HG03442 (cell line): ENCODE data around the gene GORAB.

Experiments used
- ATAC-seq: cut with Tn5 transposase; IDR thresholded peaks from one replicate; pipeline ENCODE4 v1.9.1; 2021; ENCODE audit warnings: mild to moderate bottlenecking, moderate library complexity; ENCODE audit not compliant: unreplicated experiment

Gene GORAB

DNA sequence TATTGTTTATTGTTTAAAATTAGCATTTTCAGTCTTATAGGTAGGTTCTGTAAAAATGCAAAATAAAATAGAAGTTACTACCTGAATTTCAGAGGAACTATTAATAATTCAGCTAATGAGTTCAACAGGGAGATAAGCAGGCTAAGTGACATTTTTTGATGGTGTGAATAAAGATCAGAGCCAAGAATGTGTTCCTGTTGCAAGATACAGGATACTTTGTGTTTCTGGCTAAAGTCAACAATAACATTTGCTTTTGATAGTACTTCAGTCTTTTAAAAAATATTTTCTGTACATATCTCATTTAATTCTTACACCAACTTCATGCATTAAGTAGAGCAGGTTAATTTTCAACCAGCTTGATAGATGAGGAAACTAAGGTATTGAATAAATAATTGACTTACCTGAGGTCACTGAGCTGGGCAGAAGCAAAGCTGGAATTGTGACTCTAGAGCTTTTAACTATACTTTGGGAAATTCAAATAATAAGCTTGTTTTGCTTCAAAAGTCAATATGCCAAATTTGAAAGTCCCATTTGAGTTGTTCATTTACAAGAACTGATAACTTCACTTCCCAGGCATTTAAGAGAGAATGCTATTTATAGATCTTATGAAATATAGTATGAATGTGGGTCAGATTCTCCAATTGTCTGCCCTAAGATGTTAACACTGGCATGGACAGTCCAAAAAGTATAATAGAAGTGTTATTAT, 6.0 kb downstream of the GORAB start:
- no peak for ATAC-seq

GRCh38 chr1:170538687-170539086, 6.7 kb downstream of the GORAB start:
- no peak for ATAC-seq

- ATAC-seq, result no peak
Measured at GRCh38 chr1:170539154-170539553, 7.2 kb downstream of the GORAB start.

- no peak for ATAC-seq
Measured at GRCh38 chr1:170544624-170545023, 12.7 kb downstream of the GORAB start.

- ATAC-seq, result no peak
Measured at GRCh38 chr1:170545476-170545875, 13.5 kb downstream of the GORAB start.

DNA sequence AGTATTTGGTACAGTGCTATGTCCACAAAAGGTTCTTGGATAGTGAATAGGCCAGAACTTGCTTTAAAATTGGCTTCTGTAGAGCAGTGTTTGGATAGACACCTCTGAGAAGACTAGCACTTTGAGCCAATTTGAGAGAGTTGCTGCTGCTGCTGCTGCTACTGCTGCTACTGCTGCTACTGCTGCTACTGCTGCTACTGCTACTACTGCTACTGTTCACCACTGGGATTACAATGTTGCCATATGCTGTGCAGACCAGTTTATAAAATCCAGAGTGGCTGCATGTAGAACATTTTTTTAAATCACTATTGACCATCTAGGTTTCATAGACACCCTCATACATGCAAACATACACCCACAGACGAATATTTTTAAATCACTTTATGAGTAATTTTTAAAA, 15.3 kb downstream of the GORAB start:
- ATAC-seq, result no peak

GRCh38 chr1:170548497-170548896, 16.5 kb downstream of the GORAB start:
- ATAC-seq, result no peak

- no peak for ATAC-seq
Measured at GRCh38 chr1:170555370-170555769, 23.4 kb downstream of the GORAB start.

GRCh38 chr1:170556917-170557316, 25.0 kb downstream of the GORAB start:
- no peak for ATAC-seq

- ATAC-seq, result no peak
Measured at GRCh38 chr1:170558731-170559130, 26.8 kb downstream of the GORAB start.

DNA sequence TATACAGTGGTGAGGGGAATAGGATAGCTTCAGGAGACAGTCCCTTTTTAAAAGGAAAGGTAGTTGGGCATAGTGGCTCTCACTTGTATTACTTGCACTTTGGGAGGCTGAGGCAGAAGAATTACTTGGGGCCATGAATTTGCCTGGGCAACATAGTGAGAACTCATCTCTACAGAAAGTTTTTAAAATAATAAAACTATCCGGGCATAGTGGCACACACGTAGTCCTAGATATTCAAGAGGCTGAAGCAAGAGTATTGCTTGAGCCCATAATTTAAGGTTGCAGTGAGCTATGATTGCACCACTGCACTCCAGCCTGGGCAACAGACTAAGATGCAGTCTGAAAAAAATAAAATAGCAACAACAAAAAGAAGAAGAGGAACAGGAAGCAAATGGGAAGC, 27.2 kb downstream of the GORAB start:
- ATAC-seq, result no peak

GRCh38 chr1:170560681-170561285, 28.8 kb downstream of the GORAB start:
- ATAC-seq, result no peak

DNA sequence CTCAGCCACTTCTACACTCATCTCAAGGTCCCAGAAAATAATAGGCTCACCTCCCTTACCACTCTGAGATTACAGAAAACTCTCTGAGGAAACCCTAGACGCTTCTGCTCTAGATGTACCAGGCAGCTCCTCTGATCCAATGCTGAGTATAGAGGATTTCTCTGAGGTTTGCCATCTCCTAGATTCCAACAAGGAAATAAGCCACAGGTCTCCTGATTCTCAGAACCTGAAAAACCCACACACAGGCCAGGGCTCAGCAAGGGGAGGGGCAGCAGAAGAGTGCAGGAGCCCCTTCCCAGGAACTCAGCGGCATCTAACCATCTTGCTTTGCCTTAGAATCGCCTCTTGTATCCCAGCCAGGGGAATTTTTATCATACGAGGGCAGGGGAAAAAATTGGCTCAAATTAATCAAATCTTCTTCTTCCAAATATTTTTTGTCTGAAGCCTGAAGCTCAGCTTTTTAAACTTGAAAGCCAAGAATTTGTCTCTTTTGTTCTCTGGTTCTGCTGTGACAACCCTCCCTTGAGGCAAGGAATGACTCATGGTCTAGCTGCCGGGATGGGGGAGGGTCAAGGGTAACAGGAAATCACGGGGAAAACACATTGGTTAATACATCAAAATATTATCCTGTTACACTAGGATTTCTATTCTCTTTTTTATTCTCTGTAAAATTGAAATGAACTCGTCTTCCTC, 30.8 kb downstream of the GORAB start:
- peak; percentile 85 for ATAC-seq

DNA sequence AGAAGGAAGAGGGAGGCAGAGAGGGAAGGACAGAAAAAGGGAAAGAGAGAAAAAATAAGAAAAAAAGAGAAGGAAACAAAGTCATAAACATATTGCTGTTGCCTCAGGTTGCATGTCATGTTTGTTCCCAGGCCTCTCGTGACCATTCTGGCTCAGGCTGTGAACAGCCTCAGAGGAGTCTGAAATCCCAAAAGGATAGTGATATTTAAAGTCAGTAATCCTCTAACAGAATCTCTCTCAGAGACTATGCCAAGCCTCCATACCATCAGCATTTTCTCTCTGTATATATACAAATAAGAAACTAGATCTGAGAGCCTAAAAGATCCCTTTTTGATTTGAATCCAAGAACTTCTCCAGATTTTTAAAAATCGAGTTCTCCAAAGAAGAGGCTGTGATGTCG, 35.2 kb downstream of the GORAB start:
- ATAC-seq, result no peak

DNA sequence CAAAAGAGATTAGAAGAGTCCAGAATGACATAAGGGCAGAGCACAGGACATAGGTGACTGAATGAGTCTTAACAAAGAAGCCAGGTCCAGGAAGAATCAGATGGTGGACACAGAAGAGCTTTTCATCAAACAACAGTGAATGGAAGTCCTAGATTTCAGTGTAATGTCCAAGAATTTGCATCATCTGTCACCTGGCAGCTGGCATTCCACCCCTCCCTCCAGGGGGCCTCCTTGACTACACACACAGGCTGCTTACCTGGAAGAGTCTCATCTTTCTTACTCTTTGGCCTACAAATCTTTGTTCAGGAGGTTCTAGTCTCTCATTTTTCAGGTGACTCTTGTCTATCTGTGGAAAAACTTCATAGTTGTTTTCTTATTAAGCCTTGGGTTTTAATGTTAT, 36.2 kb downstream of the GORAB start:
- no peak for ATAC-seq

DNA sequence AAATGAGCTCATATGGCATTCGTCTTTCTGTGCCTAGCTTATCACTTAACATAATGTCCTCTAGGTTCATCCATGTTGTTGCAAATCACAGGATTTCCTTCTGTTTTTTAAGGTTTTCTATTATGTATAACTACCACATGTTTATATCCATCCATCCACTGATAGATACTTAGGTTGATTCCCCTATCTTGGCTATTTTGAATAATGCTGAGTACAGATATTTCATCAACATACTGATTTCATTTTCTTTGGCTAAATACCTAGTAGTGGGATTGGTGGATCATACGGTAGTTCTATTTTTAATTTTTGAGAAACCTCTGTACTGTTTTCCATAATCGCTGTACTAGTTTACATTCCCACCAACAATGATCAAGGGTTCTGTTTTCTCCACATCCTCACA, 45.0 kb downstream of the GORAB start:
- no peak for ATAC-seq

- ATAC-seq, result no peak
Measured at GRCh38 chr1:170578359-170578758, 46.4 kb downstream of the GORAB start.

DNA sequence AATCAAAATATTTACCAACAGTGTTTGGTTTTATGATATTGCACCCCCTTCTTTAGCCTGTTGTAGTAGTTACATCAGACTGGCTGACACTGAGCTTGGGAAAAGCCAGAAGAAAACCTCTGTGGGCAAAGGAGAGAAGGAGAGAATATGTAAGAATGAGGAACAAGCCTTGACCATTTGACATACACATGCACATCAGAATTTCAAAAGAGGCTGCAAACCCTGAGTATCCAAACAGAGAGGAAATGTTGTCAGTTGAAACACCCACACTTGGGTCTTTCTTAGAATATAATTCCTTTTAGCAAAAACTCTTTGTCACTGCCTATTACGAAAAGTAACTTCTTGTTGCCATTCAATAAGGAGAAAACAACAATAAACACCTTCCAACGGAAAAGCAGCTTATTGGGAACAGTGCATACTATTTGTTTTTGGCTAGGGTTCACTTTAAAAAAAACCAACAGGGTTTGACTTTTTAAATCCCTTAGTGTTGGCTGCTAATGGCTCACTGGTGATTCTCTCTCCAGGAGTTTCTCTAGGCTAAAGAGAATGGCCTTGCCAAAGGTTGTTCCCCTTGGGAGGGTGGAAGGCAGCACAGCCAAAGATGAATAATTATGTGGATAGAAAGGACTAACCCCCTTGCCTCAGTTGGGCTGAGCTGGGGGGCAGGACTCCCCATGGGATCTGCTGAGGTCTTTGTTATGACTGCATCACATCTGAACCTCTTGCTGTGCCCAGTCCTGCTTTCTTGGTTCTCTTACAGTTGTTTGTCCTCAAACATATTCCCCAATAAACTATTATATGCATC, 48.9 kb downstream of the GORAB start:
- ATAC-seq, result no peak

DNA sequence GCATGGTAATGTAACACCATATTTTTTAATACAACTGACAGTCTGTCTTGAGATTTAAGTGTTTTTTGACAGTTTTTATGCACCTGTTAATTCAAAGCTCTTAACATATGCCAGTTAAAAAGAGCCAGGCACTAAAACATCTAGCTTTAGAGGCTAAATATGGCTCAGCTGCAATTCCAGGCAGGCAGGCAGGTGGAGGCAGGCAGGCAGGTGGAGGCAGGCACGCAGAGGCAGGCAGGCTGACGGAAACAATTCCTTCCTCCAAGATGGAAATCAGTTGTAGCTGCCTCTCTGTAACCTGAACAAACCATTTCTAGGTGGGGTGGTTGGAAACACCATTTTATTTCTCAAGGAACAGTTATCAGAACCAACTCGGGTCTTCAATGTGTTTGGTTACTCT, 51.2 kb downstream of the GORAB start:
- ATAC-seq, result no peak

- no peak for ATAC-seq
Measured at GRCh38 chr1:170586321-170587252, 54.6 kb downstream of the GORAB start.

DNA sequence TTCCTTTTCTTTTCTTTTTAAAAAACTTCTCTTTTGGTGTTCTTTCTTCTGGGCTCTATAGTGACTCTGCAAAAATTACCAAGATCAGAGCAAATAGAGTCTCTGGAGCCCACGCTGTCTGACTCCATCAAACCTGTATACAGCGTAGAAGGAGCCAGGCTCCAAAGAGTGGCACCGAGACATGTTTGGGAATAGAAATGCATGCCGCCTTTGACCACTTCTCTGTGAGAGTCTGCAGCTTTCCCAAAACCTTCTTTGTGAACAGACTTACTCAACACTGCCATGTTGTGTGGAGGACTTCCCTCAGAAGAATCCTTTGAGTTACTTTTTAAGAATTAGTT, 55.3 kb downstream of the GORAB start:
- no peak for ATAC-seq
